Measurements from ENCODE around the gene ZNF653.

Gene ZNF653

GRCh38 chr19:11507370-11508078 is 1.9 kb upstream of the ZNF653 start:
- no peak for TF ChIP-seq CTCF (IDR thresholded peaks at IDR 0.05)

- TF ChIP-seq CTCF (IDR thresholded peaks at IDR 0.05) = no peak
Observed at GRCh38 chr19:11506967-11507366, 1.3 kb upstream of the ZNF653 start.

GRCh38 chr19:11506101-11506555 is 489 bp upstream of the ZNF653 start:
- no peak for TF ChIP-seq CTCF (IDR thresholded peaks at IDR 0.05)

GRCh38 chr19:11505032-11505503 is 571 bp downstream of the ZNF653 start:
- TF ChIP-seq CTCF (IDR thresholded peaks at IDR 0.05) = no peak

GRCh38 chr19:11504502-11505031 is 1.1 kb downstream of the ZNF653 start:
- TF ChIP-seq CTCF (IDR thresholded peaks at IDR 0.05) = no peak

- TF ChIP-seq CTCF (IDR thresholded peaks at IDR 0.05) = no peak
Observed at GRCh38 chr19:11499890-11500420, 5.7 kb downstream of the ZNF653 start.

GRCh38 chr19:11499220-11499726 is 6.4 kb downstream of the ZNF653 start:
- no peak for TF ChIP-seq CTCF (IDR thresholded peaks at IDR 0.05)

All from LNCAP (cell line).